NCI-H2029 treated with DMSO at 0.1 percent for 48 hours (cell line): Measurements from ENCODE around the gene SPEF1.

Experiments used
- DNase-seq: peaks from one replicate; lab custom pipeline; 2025; lab: John Stamatoyannopoulos, UW

The SPEF1 gene

DNA sequence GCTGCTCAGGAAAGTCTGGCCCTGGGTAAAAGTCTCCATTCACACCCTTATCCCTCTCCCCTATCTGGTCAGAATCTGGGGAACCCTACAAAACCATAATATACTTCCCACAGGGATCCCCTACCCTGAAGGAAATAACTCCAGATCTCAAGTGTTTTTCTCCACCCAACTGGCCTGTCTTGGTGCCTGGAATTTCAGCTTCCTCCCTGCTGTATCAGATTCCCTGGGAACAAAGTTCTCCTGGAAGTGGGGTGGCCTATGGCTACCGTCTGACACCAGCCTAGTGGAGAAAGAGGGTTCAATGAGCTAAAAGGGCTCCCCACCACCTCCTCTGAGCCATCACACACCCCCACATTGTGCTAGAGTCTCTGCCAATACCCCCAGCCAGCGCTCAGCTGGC lies 33.8 kb downstream of the SPEF1 start:
- DNase-seq, result no peak

DNA sequence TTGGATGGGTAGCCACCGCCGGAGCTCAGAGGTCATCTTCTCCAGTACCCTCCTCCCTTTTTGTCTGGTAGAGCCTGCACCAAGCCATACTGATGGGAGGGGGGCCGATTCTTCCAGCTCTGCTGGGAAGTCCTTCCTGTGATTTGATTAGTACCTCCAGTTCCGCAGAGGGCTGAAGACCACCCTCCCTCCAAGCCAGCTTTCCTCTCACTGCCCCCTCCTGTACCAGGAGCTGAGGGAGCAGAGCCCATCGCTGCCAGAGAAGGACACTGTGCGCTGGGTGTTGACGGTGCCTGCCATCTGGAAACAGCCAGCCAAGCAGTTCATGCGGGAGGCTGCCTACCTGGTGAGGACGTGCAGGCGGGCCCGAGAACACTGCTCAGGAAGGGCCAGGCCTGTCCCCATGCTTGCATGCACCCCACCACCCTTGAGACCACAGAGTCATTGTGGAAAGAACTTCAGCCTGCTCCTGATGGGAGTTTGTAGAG lies 35.5 kb downstream of the SPEF1 start:
- DNase-seq, result no peak

DNA sequence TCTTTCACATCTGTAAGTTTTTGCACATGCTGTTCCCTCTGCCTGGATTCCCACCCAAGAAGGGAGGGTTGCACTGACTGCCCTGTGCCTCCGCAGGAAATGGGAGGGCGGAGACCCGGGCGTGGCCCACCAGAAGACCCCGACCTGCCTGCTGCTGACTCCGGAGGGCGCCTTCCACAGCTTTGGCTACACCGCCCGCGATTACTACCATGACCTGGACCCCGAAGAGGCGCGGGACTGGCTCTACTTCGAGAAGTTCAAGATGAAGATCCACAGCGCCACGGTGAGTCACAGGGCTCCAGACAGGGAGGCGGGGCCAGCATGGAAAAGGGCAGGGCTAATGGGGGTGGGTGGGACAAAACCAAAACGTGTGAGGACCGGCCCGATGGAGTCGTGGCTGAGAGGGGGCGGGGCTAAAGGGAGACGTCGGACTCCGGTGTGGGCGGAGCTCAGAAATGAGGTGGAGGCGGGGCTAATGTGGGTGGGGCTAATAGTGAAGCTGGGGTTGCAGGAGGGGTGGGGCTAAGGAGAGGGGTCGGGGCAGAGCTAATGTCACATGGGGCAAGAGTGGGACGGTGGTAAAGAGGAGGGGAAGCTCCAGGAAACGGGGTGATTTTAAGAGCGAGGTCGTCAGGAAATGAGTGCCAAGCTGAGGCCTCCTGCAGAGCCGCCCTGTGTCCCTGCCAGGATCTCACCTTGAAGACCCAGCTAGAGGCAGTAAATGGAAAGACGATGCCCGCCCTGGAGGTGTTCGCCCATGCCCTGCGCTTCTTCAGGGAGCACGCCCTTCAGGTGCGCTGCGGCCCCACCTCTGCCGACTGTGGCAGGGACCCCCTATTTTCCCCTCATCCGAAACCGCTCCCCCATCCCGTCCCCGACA lies 36.2 kb downstream of the SPEF1 start:
- DNase-seq, result no peak

DNA sequence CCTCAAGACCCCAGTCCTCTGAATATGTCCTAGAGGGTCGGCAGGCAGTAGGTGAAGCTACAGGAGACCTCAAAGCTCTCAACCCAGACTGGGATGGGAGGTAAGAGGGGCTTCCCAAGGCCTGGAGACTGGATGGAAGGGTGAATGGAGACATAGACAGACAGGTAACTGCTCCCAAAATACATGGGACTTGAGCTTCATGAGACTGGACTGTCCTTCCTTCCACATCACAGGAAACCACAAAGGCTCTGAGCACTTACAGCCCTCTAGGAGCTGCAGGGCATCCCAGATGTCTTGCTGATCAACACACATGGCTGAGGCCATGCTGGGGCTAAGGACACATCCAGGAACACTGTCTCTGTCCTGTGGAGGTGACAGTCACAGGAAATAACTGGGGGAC lies 37.2 kb downstream of the SPEF1 start:
- no peak for DNase-seq

DNA sequence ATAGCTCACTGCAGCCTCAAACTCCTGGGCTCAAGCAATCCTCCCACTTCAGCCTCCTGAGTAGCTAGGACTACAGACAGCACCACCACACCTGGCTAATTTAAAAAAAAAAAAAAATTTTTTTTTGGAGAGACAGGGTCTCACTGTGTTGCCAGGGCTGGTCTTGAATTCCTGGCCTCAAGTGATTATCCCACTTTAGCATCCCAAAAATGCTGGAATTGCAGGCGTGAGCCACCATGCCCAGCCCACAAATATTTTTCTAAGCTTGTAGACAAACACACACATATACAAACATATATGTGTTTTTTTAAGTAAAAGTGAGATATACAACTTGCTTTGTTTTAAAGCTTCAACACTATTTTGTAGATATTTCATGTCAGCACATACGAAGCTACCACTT lies 38.0 kb downstream of the SPEF1 start:
- DNase-seq, result no peak

DNA sequence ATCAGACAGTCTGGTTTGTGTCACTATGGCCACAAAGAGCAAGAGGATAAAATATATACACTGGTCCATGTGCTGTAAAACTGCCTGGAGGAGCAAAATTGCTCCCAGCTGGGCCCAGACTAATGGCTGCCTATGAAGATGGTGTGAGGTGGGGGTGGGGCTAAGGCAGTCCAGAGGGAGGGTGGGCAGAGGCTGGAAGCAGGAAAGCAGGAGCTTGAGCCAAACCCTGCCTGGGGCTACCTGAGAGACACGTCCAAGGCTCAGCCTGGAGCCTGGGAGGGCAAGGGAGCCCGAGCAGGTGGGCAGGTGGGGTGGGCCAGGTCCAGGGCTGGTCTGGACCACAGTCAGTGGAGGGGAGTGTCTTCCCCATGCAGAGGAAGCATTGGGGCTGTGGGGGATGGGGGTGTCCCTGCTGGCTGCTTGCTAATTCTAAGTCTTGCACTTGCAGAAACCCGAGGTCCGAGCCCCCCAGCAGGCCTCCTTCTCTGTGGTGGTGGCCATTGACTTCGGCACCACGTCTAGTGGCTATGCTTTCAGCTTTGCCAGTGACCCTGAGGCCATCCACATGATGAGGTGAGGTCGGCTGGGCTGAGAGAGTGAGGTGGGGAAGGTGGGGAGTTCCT lies 39.3 kb downstream of the SPEF1 start:
- no peak for DNase-seq

DNA sequence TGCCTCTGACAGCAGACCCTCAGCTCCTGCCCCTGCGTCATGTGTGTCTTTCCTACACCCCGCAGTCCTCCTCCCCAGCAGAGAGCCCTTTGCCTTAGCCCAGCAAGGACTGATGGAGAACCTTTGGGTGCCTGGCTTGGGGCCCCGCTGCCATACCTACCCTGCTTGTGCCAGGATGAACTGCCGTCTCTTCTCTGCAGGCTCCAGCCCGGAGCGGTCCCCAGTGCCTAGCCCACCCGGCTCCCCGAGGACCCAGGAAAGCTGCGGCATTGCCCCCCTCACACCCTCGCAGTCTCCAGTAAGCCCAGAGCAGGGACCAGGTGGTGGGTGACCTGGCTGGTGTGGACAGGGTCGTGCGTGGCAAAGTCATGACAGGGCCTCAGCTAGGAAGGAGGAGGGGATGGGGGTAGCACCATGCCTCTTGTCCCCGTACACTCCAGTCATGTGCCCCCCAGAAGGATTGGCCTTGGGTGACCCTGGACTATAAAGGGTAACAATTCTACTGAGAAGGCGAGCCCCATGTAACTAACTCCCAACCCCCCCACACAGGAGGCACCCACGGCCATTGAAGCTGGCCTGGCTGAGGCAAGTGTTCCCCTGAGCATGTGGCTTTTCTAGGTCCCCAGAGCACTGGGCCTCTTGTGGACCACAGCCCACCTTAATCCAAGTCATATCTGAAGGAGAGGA lies 40.5 kb downstream of the SPEF1 start:
- no peak for DNase-seq

DNA sequence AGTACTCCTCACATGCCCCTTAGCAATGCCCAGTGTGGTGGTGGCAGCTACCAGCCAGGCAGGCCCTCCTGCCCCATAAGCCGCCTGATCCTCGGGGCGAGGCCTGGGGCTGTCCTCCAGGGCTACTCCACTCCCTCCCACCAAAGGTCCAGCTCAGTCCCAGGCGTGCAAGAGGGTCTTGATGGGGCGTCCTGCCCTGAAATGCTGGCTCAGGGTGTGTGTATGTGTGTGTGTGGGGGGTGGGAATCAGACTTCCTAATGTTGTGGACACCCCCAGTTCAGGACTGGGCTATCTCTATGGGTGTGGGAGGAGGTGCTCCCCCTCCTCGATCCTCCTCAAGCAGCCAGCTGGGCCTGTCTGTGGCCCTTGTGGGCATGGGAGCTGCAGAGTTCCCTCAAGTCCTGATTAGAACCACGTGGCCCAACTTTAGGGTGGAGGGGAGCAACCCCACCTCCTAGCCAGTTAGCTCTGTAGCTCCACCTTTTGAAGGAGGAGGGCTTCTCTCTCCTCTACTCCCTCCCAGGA lies 41.3 kb downstream of the SPEF1 start:
- no peak for DNase-seq

DNA sequence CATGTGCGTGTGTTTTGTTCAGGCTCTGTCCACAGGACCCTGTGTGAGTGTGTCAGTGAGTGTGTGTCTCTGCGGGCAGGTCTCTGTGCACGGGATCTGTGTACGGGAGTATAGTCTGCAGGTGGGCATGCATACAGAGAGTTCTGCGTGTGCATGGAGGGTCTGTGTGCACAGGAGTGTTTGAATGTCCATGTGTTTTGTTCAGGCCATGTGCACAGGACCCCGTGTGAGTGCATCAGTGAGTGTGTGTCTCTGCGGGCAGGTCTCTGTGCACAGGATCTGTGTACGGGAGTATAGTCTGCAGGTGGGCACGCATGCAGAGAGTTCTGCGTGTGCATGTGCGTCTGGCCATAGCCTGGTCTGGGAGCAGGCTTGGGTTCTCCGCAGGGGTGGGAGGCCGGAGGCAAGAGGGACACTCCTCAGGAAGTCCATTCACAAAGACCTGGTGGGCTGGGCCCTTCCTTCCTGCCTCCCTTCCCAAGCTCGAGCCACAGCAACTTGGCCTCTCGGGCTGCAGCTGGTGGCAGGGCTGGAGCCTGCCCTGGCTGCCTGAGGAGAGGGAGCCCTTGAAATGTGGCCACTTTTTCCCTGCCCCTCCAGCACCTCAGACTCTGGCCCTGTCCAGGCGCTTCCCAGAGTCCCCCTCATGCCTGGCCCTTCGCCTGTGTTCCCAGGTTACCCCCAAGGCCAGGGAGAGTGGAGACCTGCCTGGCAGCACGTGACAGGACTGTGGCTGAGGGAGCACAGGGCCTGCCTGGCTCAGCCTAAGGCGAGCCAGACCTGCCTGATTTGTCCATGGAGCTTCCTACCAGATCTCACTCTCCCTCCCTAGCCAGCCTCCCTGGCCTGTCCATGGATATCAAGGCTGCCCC lies 42.0 kb downstream of the SPEF1 start:
- DNase-seq, result no peak

DNA sequence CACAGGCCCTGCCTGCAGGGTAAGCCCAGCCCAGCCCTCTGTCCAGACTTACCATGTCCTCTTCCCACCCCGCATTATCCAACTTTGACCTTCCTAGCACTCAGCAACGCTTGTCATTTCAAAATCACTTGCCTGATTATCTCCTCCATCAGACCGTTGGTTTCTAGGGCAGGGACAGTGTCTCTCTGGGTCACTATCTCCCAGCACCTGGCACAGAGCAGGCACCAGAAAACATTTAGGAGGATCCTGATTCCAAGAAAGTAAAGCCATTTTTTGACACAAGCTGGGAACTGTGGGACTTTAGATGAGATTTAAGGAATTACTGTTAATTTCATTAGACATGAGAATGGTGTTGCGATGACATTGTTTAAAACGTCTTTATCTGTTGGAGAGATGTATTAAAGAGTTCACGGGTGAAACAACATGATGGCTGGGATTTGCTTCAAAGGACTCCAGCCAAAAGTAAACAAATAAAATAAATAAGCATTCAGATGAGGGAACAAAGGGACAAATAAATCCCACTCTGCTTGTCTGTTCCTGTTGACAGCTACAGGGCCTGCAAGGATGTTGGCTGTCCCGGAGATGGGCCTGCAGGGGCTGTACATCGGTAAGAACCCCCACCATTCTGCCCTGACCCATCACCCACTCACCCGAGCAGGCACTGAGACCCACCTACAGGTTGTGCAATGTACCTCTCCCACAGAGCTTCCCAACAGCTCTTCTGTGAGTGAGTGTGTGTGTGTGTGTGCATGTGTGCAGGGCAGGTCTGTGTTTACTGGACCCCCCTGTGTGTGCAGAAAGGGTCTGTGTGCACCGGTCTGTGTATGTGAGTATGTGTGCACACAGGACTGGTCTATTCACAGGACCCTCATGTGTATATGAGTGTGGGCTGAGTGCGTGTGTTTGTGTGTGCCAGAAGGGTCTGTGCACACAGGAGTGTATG lies 42.9 kb downstream of the SPEF1 start:
- DNase-seq, result no peak

DNA sequence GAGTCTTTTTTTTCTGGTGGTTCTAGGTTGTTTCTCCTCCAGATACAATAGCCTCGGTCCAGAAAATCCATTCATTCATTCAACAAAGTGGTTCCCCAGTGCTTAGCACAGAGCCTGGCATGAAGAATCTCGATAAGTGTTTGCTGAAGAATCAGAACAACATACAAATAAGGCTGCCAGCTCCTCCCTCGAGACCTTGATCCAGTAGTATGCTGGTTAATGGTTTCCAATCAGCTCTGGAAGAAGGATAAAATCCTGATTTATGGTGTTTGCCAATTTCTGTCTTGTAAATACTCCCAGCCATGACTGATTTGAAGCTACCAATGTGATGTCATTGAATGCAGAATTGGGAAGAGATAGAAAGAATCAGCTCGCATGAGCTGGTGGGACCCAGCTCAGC lies 45.5 kb downstream of the SPEF1 start:
- DNase-seq, result no peak

DNA sequence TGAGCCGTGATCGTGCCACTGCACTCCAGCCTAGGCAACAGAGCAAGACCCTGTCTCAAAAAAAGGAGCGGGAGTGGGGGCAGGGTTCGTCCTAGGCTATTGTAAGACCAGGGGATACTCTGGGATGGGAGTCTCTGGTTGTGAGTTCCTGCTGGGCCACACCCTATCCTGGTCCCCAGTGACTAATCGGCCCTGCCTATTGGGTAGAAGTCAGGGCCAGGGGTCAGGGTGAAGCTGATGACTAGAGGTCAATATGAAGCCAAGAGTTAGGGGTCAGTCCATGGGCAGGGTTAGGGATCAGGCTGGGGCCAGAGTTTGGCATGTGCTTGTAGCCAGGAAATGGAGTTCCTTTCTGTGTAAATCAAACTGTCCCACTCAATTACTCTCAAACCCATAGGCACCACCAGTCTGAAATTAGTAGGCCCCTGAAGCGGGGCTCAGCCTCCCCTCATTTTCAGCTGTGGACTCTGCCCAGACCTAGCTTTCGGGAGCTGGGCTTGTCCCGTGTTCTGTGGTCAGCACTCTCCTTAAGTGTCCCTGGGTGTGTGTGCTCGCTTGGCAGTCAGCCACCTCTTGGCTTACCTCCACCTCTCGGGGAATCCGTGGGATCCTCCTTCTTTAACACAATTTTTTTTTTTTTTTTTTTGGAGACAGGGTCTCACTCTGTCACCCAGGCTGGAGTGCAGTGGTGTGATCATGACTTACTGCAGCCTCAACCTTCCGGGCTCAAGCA lies 47.0 kb downstream of the SPEF1 start:
- DNase-seq, result peak; percentile 35

DNA sequence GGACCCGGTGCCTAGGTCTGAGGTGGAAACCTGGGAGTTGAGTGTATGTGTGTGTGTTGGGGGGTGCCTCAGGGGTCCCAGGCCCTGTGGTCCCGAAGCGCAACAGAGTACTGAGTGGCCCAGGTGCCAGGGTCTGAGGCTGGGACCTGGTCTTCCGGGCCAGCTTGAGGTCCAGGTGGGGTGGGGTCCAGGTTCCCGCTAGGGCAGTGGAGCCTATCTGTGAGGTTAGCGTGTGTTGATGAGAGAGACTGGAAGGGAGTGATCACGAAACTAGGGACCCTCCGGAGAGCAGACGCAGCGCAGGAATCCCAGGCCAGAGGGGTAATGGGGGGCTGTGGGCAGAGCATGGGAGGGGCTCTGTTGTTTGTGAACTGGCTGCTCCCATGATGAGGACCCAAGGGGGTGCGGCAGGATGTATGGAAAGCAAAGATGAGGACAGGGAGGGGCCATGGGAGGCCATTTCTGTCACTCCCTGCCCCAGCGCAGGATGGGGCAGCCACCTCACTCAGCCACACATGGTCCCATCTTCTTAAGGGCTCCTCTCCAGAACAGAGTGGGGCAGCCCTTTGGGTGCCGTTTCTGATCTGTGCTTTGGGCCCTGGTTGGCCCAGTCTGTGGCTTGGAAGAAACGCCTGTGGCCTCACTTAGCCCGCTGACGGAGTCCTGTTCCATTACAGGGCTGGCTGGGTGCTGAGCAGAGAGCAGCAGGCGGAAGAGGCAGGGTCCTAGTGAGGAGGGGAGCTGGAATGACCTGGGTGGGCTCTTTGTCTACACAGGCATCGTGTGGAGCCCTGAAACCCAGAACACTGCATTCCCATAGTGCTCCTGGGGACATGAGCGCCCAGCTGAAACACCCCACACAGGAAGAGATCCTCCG lies 47.9 kb downstream of the SPEF1 start:
- no peak for DNase-seq

DNA sequence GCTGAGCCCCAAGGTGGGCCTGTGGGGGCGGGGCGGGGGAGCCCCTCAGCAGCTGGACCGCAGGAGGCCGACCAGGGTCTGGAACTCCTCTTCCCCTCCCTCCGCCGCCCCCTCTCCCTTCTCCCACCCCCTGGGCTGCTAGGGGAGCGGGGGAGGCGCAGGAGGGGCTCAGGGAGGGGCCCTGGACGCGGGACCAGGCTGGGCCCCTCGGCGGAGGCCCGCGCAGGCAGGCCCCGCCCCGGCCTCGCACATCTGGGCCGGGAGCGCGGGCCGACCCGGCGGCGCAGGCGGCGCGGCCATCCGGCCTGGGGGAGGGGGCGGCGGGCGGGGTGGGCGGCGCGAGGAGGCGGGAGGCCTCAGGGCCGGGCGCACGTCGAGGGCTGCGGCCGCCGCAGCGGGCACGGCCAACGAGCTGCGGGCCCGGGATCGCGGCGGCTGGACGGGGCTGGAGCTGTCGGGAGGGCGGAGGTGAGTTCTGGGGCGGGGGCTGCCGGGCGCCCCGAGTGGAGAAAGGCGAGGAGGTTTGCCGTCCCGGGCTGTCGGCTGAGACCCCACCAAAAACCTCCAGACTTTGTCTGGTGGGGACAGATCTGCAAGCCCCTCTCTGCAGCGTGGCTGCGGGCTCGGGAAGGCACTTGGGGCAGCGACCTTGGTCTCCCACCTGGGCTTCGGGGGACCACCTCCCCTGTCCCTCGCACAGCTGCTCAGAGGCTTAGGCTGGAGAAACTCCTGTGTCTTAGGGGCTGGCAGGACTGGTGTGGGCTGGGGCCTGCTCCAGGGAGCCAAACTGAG lies 48.7 kb downstream of the SPEF1 start, which contains the start of gene HSPA12B:
HSPA12B (plus strand) TSS at position 359 of the 792 bp plus-strand sequence. CDS start 5,990 bp downstream, outside the sequence.
- DNase-seq, result no peak

DNA sequence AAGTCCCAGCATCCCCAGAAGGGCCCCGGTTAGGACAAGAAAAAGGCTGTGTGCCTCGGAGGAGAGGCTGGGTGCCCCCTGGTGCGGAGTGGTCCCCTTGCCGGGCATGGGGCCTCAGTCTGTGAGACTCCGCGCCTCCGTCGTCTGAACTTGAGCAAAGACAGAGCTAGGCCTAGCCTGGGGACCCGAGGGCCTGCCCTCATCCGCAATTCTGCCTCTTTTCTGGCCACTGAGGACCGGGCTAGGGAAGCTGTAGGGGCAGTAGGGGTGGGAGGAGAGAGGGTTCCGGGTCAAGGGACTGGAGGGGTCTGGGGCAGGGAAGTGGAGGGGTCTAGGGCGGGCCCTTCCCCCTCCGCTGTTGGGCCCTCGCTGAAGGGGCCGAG lies 49.3 kb downstream of the SPEF1 start:
- DNase-seq, result no peak

DNA sequence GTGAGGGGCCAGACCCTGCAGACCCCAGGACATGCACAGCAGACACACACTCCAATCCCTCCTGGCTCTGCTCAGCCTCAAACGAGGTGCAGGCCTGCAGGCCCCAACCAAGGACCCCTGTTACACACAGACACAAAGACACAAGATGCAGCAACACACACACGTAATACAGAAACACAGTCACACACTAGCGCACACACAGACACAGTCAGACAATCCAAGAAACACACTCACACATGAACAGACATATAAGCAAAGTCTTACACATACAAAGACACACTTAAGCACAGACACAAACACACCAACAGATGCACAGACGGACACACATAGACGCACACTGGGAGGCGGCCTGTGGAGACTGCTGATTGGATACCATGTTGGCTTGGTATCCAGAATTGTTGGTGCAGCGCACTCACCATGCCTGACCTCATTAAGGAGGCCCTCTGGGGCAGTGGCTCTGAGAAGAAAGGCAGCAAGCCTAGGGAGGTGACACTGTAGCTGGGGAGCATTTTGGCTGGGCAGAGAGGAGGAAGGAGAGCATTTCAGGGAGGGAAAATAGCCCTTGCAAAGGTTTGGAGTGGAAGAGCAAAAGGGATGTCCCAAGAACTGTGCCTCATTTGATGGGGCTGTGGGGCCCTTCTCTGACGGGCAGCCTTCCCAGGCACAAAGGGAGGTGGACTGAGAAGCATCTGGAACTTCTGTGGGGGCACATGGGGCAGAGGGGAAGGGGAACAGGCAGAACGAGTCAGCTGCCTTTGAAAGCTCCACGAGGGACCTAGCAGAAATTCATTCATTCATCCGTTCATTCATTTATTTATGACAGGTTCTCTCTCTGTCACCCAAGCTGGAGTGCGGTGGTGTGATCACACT lies 50.2 kb downstream of the SPEF1 start:
- no peak for DNase-seq
